RWPE2 (cell line): ENCODE measurements around the gene IQGAP2.

Experiments
- ATAC-seq: fragments of 200-7000 bp; cut with Tn5 transposase; 3 replicates; pipeline ENCODE4 v1.9.1; 2021; ENCODE audit warnings: low read depth
- DNase-seq: peaks from one replicate; pipeline ENCODE4 v3.0.0-alpha.2; 2020; ENCODE audit warnings: low spot score
- H3K27ac ChIP-seq: fragments of 450-650 bp; 2 replicates; pipeline ENCODE4 v1.5.1; 2017; ENCODE audit warnings: mild to moderate bottlenecking; ENCODE audit not compliant: poor library complexity, severe bottlenecking
- H3K27me3 ChIP-seq: fragments of 250-450 bp; sonication (Bioruptor Pico); 2 replicates; pipeline ENCODE4 v1.5.1; 2021; ENCODE audit warnings: mild to moderate bottlenecking, moderate library complexity; ENCODE audit not compliant: insufficient read depth, poor library complexity, severe bottlenecking
- H3K36me3 ChIP-seq: fragments of 250-450 bp; sonication (Bioruptor Pico); 2 replicates; pipeline ENCODE4 v1.5.1; 2020; ENCODE audit warnings: low read depth, mild to moderate bottlenecking, moderate library complexity
- H3K4me1 ChIP-seq: fragments of 250-450 bp; sonication (Bioruptor Pico); 2 replicates; pipeline ENCODE4 v1.5.1; 2021; ENCODE audit warnings: mild to moderate bottlenecking, moderate library complexity; ENCODE audit not compliant: insufficient read depth, poor library complexity, severe bottlenecking
- H3K4me3 ChIP-seq: fragments of 250-450 bp; sonication (Bioruptor Pico); 2 replicates; pipeline ENCODE4 v1.5.1; 2021; ENCODE audit warnings: mild to moderate bottlenecking, moderate library complexity; ENCODE audit not compliant: severe bottlenecking
- H3K9me3 ChIP-seq: fragments of 250-450 bp; sonication (Bioruptor Pico); 2 replicates; pipeline ENCODE4 v1.5.1; 2021; ENCODE audit warnings: mild to moderate bottlenecking, moderate library complexity; ENCODE audit not compliant: severe bottlenecking
- TF ChIP-seq, protein P1 (sequence below): fragments of 450-650 bp; IDR thresholded peaks from one replicate; pipeline ENCODE4 v1.5.1; 2017; ENCODE audit warnings: mild to moderate bottlenecking, moderate library complexity; ENCODE audit not compliant: poor library complexity, severe bottlenecking

Gene IQGAP2

DNA sequence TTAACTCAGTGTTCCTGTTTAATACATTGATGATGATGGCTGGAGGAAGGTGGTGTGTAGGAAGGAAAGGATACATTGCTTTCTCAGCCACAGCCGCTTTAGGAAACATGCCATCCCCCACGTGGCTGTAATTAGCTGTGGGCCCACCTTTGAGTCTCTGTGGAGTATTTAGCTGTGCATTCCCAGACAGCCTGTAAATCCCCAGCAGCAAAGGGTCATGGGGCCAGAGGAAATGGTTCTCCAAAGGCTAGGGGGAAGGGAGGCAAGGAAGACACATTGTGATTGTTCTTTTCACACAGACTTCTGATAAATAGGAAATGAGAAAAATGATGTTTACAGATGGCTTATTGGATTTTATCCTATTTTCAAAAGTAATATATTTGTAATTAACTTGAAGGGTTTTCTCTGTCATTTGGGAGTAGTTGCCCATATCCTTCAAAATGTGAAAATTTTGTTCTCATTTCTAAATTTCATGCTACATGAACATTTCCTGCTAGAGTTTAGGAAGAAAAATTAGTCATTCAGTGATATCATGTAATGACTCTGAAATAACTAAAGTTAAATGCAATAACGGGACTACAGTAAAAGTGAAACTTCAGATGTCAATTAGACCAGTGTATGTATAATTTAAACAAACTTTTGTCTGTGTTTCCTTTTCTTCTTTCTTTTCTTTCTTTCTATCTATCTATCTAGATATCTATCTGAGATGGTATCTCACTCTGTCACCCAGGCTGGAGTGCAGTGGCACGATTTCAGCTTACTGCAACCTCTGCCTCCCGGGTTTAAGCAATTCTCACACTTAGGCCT is 288.6 kb downstream of the IQGAP2 start:
- no peaks in the 10 kb centered on the region for H3K9me3 ChIP-seq
- no peak for DNase-seq
- TF ChIP-seq, protein P1, sequence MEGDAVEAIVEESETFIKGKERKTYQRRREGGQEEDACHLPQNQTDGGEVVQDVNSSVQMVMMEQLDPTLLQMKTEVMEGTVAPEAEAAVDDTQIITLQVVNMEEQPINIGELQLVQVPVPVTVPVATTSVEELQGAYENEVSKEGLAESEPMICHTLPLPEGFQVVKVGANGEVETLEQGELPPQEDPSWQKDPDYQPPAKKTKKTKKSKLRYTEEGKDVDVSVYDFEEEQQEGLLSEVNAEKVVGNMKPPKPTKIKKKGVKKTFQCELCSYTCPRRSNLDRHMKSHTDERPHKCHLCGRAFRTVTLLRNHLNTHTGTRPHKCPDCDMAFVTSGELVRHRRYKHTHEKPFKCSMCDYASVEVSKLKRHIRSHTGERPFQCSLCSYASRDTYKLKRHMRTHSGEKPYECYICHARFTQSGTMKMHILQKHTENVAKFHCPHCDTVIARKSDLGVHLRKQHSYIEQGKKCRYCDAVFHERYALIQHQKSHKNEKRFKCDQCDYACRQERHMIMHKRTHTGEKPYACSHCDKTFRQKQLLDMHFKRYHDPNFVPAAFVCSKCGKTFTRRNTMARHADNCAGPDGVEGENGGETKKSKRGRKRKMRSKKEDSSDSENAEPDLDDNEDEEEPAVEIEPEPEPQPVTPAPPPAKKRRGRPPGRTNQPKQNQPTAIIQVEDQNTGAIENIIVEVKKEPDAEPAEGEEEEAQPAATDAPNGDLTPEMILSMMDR, result no peak
- peak overlapping the region; percentile 91 for H3K27ac ChIP-seq
- ATAC-seq, result no peak
- H3K27me3 ChIP-seq, result no peaks in the 10 kb centered on the region
- no peak overlapping the region for H3K4me3 ChIP-seq
- H3K4me1 ChIP-seq, result peaks cover 48% of the 10 kb centered on the region
- H3K36me3 ChIP-seq, result no peaks in the 10 kb centered on the region

GRCh38 chr5:76692274-76692540 is 289.1 kb downstream of the IQGAP2 start:
- no peaks in the 10 kb centered on the region for H3K9me3 ChIP-seq
- no peak for ATAC-seq
- H3K36me3 ChIP-seq, result no peaks in the 10 kb centered on the region
- TF ChIP-seq, protein P1, result no peak
- DNase-seq, result no peak
- peak overlapping the region; percentile 91 for H3K27ac ChIP-seq
- no peaks in the 10 kb centered on the region for H3K27me3 ChIP-seq
- H3K4me1 ChIP-seq, result peaks cover 48% of the 10 kb centered on the region
- no peak overlapping the region for H3K4me3 ChIP-seq

DNA sequence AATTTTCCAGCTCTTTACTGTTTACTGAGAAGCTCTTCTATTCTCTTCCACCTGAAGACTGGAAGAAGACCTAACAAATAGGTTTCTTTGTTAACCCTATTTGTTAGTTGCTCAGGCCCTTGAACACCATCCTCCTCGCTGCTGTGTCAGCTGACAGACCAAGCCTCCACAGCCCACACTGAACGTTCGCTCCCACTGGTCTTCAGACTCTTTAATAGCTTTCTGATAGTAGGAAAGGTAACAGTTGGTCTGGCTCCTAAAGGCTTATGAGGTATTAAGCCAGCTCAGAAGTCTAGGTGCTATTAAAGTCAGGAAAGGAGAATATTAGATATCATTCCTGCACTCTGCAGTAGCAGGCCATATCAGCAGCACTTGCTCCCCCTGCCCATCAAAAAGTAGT is 289.6 kb downstream of the IQGAP2 start:
- Histone ChIP-seq H3K4me3 (no peak overlapping the region), H3K27me3 (no peaks in the 10 kb centered on the region), H3K4me1 (peaks cover 48% of the 10 kb centered on the region), H3K27ac (peak overlapping the region; percentile 91), H3K9me3 (no peaks in the 10 kb centered on the region), H3K36me3 (no peaks in the 10 kb centered on the region)
- DNase-seq (no peak), ATAC-seq (no peak)
- TF ChIP-seq, protein P1, result no peak

- Histone ChIP-seq H3K4me3 (no peak overlapping the region), H3K9me3 (no peaks in the 10 kb centered on the region), H3K27me3 (no peaks in the 10 kb centered on the region), H3K4me1 (peaks cover 47% of the 10 kb centered on the region), H3K36me3 (no peaks in the 10 kb centered on the region), H3K27ac (peak overlapping the region; percentile 91)
- no peak for DNase-seq
- no peak for ATAC-seq
- TF ChIP-seq, protein P1, result no peak
These were observed 290.1 kb downstream of the IQGAP2 start for GRCh38 chr5:76693141-76693540.

DNA sequence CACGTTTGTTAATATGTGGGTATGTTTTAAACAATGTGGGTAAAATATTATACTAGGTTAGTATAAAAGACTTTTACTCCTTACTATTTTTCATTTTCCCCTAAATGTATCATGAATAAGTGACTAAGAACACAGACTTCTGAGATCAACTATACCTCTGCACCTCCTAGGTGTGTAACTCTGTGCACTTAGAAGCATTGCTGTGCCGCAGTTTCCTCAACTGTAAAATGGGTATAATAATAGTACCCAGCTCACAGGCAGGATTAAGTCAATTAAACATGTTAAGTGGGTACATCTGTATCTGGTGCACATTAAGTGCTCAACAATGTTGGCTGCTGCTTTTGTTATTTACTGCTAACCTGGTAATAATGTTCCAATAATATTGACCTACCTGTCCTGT is 291.2 kb downstream of the IQGAP2 start:
- TF ChIP-seq, protein P1, result no peak
- Histone ChIP-seq H3K36me3 (no peaks in the 10 kb centered on the region), H3K4me1 (peaks cover 35% of the 10 kb centered on the region), H3K27me3 (no peaks in the 10 kb centered on the region), H3K9me3 (no peaks in the 10 kb centered on the region), H3K4me3 (no peak overlapping the region), H3K27ac (no peak overlapping the region)
- ATAC-seq (no peak), DNase-seq (no peak)
